ENCODE measurements around the gene DPP6. TPM values are rescaled to one million over a fixed set of nuclear protein-coding genes. Genes with fewer than 3 reads are reported as not detected.

Gene DPP6
- total RNA-seq, 1 donor from 2014 or later: 0.58 TPM

GRCh38 chr7:154856733-154857132, 804.5 kb downstream of the DPP6 start:
- no peak for DNase-seq (ENCODE audit: low spot score)

DNA sequence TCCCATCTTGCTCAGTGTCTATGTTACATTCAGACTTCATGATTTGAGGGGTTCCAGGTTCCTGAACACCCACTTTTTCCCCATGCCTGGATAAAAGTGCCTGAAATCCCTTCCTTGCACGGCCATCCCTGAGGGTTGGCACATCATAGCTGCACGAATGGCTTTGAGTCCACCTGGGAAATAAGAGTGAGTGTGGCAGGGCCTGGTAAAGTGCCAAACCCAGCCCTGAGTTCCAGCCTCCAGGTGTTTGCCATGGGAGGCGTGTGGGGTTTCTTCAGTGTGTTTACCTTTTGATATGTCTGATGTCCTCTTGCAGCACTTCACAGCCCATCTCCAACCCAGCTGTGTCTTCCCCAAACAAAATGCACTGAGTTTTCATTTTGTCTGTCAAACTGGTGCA, 805.0 kb downstream of the DPP6 start:
- no peak for DNase-seq (ENCODE audit: low spot score)

- peak; percentile 74 for DNase-seq (ENCODE audit: low spot score)
Observed at GRCh38 chr7:154857728-154858681, 805.8 kb downstream of the DPP6 start.

GRCh38 chr7:154858836-154859537, 806.8 kb downstream of the DPP6 start:
- DNase-seq (ENCODE audit: low spot score): peak; percentile 88

GRCh38 chr7:154859747-154860620, 807.8 kb downstream of the DPP6 start:
- DNase-seq (ENCODE audit: low spot score): peak; percentile 72

- no peak for DNase-seq (ENCODE audit: low spot score)
Observed at GRCh38 chr7:154860621-154861375, 808.6 kb downstream of the DPP6 start.

GRCh38 chr7:154861589-154861988, 809.4 kb downstream of the DPP6 start:
- no peak for DNase-seq (ENCODE audit: low spot score)

DNA sequence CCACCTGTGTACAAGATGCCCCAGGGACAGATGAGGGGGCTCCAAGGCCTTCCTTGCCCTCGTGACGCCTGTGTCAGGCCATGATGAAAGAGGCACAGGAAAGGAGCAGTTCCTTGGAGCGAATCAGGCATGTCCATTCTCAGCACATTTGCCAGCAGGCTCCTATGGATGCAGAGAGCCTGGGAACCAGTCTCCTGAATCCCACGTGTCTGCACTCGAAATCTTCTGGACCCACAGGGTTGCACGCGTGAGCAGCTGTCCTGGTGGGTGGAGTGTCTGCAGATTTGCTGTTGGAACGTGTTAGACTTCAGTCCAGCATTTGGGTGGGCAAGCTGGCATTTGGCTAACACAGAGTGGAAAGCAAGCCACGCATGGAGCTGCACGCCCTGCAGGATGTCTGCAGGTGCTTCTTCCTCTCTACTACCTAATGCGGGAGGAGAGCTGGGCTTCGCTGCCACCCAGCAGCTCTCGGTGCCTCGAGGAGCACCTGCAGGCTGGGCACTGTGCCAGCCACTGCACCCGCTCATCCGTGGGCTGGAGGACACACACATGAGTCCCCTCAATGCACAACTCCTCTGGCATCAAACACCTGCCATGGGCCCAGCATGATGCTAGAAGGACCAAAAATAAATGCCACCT, 810.1 kb downstream of the DPP6 start:
- peak; percentile 51 for DNase-seq (ENCODE audit: low spot score)

DNA sequence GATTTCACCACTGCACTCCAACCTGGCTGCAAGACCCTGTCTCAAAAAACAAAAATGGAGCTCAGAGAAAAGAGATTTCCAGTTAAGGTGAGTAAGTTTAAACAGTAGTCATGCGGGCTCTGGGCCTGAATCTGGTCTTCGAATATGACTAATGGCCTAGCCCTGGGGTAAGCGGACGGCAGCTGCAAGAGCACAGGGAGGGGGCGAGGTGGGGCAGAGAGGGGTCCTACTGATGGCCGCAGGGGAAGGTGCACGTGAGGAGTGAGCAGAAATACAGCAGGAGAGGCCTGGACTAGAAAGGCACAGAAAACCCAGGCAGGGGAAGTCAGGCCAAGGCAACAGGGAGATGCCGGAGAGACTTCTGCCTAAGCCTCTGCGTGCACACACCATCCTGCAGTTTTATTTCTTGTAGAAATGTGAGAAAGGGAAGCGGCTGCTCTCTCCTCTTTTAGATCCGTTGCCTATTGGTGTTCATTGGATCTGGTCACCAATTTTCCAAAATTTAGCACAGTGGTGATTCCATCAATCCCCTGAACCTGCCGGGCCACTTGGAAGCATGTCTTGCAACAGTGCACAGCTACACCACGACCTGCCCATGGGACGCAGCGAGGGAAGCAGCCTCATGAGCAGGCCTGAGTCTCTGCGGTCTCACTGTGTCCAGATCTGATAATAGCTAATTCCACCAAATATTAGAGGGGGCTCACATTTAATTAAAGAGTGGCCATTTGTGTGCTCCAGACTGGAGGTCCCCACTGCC, 811.7 kb downstream of the DPP6 start:
- peak; percentile 57 for DNase-seq (ENCODE audit: low spot score)

DNA sequence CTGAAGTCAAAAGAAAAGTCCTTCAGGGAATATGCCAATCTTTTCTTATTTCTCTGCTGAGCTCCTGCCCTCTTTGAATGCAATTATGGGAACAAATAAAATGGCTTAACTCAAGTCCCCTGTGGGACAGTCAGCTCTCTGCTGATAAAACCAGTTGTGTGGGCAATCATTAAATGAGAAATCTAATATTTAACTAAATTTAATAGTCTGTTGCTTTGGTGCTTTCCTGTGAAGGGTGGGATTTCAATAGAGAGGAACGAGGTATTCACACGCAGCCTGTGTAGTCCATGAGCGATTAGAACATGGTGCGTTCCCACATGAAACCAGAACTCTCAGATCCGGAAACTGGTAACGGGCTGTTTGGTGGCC, 812.3 kb downstream of the DPP6 start:
- DNase-seq (ENCODE audit: low spot score): peak; percentile 53

GRCh38 chr7:154865984-154866685, 813.9 kb downstream of the DPP6 start:
- DNase-seq (ENCODE audit: low spot score): peak; percentile 82

GRCh38 chr7:154867068-154867467, 814.9 kb downstream of the DPP6 start:
- peak; percentile 20 for DNase-seq (ENCODE audit: low spot score)

DNA sequence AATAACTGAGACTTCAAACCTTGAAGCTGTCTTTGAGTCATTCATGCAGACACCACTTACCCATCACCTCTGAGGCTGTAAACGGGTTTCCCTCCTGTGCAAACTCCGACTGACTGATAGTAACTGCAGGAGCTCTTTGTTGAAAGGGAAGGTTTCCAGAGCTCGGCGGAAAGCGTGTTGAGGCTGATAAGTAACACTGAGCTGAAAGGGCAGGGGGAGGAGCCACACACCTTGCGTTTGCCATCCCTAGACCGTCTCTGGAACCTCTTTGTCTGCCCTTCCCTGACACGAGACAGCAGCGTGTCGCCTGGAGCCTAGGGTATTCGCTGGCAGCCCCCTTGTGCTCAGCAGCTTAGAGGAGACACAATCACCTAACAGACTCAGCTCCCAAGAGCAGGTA, 816.7 kb downstream of the DPP6 start:
- peak; percentile 47 for DNase-seq (ENCODE audit: low spot score)

GRCh38 chr7:154869436-154869835, 817.2 kb downstream of the DPP6 start:
- peak; percentile 75 for DNase-seq (ENCODE audit: low spot score)

DNA sequence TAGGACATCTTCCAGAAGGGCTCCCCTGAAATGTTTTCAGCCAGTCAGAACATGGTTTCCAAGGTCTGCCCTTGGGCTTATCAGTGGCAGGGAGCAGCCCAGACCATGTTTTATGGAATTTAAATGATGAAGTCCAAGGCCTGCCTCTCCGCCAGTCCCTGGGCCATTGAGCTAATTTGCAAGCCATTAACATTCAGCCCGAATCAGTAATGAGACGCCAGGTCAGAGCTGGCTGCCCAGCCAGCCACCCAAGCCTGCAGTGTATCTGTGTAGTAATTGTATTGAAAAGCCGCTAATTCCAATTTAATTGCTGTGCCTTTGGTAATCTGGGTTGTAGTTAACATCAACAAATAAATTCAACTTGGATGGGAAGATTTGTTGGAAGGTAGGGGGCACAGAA, 819.3 kb downstream of the DPP6 start:
- DNase-seq (ENCODE audit: low spot score): no peak

DNA sequence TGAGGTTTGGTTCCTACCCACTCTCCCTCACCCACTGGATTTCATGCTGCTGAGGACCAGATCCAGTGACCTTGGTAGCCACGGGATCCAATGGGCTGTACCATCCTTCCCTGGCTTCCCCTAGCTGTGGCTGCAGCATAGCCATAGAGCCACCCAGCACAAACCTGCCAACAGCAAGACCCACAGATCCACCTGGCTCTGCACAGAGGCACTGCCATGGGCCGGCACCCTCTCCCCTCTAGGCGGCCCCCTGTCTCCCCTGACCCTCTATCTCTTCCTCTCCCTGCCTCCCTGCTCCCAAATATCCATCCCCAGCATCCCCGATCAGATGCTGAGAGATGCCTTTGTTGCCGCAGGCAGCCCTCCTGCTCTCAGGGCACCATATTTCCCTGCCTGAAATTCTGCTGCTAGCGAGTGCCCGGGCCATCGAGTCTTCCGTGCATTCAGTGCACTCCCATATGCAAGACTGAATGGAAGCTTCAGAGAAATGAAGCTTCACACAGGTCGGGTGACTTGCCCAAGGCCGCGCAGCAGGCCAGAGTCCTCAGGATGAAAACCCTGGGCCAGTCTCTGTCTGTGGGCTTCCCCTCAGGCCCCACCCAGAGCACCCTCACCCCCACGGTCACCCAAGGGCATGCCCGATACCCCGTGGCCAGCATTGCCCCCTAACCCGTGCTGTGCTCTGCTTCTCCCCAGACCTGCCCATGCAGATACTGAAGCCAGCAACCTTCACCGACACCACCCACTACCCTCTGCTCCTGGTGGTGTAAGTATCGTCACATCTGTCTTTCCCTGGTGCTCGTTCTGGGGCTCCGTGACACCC, 819.9 kb downstream of the DPP6 start:
- DNase-seq (ENCODE audit: low spot score): no peak

DNA sequence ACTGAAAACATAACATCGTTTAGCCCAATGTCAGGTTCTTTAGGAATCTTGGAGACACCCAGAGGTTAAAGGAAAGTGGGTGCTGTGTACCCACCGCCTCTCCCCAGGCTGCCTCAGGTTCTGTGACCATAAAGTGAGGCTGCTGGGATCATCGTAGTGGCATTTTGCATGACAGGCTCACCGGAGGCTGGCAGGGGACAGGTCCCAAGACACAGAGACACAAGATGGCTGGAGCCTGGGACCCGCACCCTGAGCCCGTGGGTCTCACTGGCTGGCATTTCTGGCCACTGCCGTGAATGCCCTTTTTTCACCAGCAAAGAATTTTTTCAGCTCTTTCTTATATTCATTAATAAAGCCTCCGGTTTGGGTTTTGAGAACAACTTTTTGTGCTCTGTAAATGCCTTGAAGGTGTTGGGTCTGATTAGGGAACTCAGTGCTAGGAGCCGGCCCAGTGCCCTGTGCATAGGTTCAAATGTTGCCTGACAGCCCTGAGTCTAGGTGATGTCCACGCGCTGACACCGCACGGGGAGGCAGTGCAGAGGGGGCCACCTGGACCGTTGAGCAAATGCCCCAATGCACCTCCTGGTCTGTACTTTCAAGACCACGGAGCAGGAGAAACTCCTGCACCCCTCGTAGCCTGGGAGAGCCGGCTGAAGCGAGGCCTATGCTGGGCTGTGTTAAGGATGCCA, 820.8 kb downstream of the DPP6 start:
- no peak for DNase-seq (ENCODE audit: low spot score)

Data from mesenteric fat pad (tissue), 1 donor.